NCI-H2196 treated with DMSO at 0.1 percent for 48 hours (cell line): ENCODE data around the gene C18orf54.
A peak's percentile ranks its signal among the peaks of the same experiment; 100 is the strongest.
"Not testable (repeated sequence)": the region's sequence is repeated elsewhere in the genome, so short reads cannot be mapped to it uniquely, and the experiment has no call there.

ENCODE experiments used
- DNase-seq: peaks from one replicate; lab custom pipeline; 2025; ENCODE audit not compliant: unreplicated experiment; lab: John Stamatoyannopoulos, UW

The C18orf54 gene

GRCh38 chr18:54357660-54358494 lies at the start of gene C18orf54, which contains the start of gene STARD6:
C18orf54 (plus strand) TSS chr18:54357906; CDS start chr18:54360573, 2,667 bp downstream.
STARD6 (minus strand) TSS chr18:54357858; CDS start chr18:54354573, 3,285 bp downstream.
- peak; percentile 75 for DNase-seq

- DNase-seq: not testable (repeated sequence)
Observed at GRCh38 chr18:54309564-54309963, 48.1 kb upstream of the C18orf54 start.

GRCh38 chr18:54316071-54316820 lies 41.5 kb upstream of the C18orf54 start:
- no peak for DNase-seq

DNA sequence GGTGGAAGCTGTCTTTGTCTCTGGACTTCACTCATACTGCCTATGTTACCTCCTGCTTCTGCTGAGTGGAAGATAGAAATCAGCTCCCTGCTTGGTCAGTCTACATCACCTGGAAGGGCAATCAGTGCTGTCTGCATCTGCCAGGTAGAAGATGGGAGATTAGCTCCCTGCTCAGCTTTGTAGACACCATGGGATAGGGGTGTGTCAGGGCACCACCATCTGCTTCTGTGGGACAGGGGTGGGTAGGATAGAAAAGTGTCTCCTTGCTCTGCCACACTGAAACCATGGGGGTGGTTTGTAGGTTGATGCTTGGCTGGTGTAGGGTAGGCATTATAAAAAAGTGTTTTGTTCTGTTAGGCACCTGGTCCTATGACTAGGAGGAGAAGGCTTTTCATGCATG lies 34.1 kb upstream of the C18orf54 start:
- DNase-seq: no peak

GRCh38 chr18:54323970-54324369 lies 33.7 kb upstream of the C18orf54 start:
- DNase-seq: no peak

GRCh38 chr18:54327818-54328217 lies 29.9 kb upstream of the C18orf54 start:
- DNase-seq: no peak

DNA sequence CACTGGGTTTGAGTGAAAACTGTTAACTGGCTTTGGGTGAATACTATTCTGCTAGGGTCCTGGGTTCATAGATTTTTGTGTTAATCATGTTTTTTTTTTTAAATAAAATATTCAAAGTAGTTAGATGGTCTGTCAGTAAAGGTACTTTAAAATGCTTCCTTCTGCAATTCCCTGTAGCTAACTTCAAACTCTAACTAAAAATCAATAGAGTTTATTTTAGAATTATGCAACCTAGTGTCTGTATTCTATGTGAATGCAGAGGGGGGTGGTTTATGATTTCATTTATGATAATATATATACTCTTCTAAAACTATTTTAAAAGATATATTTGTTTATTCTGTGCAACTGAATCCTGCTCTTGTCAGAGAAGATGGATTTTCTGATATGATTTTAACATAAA lies 27.9 kb upstream of the C18orf54 start:
- no peak for DNase-seq

GRCh38 chr18:54330768-54331548 lies 26.7 kb upstream of the C18orf54 start:
- no peak for DNase-seq

GRCh38 chr18:54335638-54336173 lies 22.0 kb upstream of the C18orf54 start:
- no peak for DNase-seq

DNA sequence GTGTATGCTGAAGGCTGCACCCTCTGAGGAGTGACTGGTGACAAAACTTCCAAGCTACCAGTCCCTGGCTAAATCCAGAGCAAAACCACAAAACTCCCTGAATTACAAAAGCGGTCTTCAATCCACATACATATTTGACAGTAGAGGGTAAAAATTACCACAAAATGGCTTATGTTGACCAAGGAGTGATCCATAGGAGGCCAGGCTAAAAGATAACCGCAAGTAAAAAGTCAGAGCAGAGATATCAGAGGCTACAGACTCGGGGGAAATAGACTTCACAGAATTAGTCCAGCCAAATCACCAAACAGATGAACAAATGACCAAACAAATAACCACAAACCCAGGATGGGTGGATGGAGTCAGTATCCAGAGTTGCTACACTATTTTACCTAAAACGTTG lies 19.5 kb upstream of the C18orf54 start:
- DNase-seq: no peak

- no peak for DNase-seq
Observed at GRCh38 chr18:54351186-54351585, 6.5 kb upstream of the C18orf54 start.

DNA sequence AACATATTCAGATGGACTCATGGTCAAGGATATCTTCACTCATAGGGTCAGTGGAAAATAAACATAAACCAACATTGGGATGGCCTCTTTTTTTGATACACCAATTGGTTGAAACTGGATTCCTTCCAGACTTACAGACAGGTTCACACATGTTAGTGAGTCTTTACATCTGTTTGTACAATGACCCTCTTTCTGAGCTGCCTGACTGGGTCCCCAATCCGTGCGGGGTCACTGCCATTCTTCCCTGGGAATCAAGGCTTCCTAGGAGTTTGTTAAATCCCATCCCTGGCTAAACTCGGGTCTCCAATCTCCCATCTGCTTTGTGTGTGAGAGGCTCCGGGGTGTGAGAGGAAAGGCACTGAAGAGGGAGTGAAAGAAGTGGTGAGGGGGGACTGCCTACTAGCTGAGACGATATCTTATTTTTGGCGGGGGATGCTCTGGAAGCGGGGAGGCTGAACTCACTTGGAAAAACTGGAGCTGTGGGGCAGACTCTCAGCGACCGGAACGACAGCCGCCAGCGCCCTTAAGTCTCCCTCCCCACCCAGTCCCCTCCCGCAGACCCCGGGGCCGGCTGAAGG lies 535 bp upstream of the C18orf54 start:
- DNase-seq: no peak

GRCh38 chr18:54358495-54359040 lies 862 bp downstream of the C18orf54 start:
- no peak for DNase-seq

DNA sequence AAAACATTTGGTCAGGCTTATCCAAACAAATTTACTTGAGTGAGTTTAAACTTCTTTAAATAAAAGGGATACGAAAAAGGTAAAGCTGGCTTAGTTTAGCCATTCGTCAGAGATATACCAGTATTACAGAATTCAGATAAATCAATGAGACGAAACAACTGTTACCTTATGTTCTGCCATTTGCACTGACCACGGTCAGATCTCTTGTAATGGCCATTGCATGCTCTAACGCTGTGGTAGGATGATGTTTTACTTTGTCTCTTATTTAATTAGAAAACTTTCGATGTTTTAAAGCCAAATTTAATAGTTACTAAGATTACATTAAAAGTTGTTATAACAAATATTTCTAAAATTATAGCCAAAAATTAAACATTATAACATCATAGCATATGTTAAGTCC lies 1.5 kb downstream of the C18orf54 start:
- DNase-seq: no peak

DNA sequence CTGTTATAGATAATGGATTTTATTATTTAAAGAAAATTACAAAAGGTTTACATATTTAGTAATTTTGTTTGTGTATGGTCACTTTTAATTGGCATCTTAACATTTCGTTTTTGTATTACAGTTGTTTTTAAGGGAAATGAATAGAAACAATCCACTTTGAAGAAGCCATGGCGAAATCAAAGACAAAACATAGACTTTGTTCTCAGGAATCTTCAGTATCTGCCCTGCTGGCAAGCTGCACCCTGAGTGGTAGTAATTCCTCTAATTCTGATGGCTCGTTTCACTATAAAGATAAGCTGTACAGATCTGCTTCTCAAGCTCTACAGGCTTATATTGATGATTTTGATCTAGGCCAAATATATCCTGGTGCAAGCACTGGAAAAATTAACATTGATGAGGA lies 2.7 kb downstream of the C18orf54 start:
- no peak for DNase-seq

- no peak for DNase-seq
Observed at GRCh38 chr18:54378057-54378456, 20.4 kb downstream of the C18orf54 start.

DNA sequence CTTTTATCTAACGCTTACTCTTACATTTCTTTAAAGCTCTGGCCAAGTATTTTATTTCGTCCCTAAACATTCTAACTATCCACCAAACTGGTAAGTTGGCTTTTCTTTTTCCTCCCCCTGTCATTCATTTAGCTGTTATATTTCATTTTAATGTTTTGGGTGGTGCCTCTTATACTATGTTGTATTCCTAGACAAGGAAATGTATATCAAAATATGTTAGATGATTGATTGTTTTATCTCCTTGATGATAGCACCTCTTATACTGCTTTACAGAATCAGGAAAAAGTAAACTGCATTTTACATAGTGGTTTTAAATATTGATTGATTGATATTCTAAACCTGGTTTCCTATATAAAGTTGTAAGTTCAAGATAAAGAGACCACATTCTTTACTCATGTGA lies 23.9 kb downstream of the C18orf54 start:
- DNase-seq: no peak

- DNase-seq: no peak
Observed at GRCh38 chr18:54382076-54382475, 24.4 kb downstream of the C18orf54 start.

DNA sequence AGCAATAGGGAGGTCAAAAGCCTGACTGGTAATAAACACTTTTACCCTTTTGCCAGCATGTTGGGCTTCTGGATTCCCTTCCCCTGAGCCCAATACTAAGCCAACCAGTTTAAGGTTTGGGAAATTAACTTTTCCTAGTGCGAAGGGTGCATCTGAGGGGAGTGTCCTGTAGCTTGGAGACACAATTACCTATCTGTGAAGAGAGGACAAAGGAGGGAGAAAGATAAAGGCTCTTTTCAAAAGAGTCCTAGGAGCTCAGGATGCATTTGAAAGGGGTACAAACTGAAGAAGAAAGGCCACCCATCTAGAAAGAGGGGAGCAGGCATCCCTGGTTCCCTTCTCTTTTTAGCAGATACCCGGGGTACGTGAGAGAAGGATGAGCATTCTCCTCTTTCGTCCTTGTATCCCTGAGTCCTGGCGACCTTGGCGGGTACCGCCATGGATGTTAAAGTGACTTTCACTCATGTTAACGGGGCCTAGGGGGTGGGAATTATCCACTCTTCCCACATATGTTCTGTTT lies 25.1 kb downstream of the C18orf54 start:
- DNase-seq: no peak

- no peak for DNase-seq
Observed at GRCh38 chr18:54386043-54386442, 28.3 kb downstream of the C18orf54 start.
